Nephron progenitor cell (in vitro differentiated cells): Measurements from ENCODE around the gene MAT2B.
A peak's percentile ranks its signal among the peaks of the same experiment; 100 is the strongest.

Experiments
- DNase-seq: peaks from one replicate; pipeline ENCODE4 v3.0.0; 2021
- H3K27ac Mint-ChIP-seq: 2 replicates; pipeline ENCODE4 v1.8.0; 2021; ENCODE audit warnings: mild to moderate bottlenecking, moderate library complexity, mixed read lengths
- H3K27me3 Mint-ChIP-seq: 2 replicates; pipeline ENCODE4 v1.8.0; 2021; ENCODE audit warnings: mild to moderate bottlenecking, low read depth, mixed read lengths; ENCODE audit not compliant: poor library complexity
- H3K36me3 Mint-ChIP-seq: 2 replicates; pipeline ENCODE4 v1.8.0; 2021; ENCODE audit warnings: low read depth, mixed read lengths
- H3K4me1 Mint-ChIP-seq: 2 replicates; pipeline ENCODE4 v1.8.0; 2021; ENCODE audit warnings: mixed read lengths
- H3K4me3 Mint-ChIP-seq: 2 replicates; pipeline ENCODE4 v1.8.0; 2021; ENCODE audit warnings: mild to moderate bottlenecking, moderate library complexity, mixed read lengths
- H3K9me3 Mint-ChIP-seq: 2 replicates; pipeline ENCODE4 v1.8.0; 2021; ENCODE audit warnings: mild to moderate bottlenecking, moderate library complexity, mixed read lengths
- TF ChIP-seq, protein P1 (sequence below): fragments of 200-600 bp; sonication (generic); IDR thresholded peaks from 2 replicates; pipeline ENCODE4 v1.5.0; 2021; ENCODE audit warnings: antibody characterized with exemption

Gene MAT2B

DNA sequence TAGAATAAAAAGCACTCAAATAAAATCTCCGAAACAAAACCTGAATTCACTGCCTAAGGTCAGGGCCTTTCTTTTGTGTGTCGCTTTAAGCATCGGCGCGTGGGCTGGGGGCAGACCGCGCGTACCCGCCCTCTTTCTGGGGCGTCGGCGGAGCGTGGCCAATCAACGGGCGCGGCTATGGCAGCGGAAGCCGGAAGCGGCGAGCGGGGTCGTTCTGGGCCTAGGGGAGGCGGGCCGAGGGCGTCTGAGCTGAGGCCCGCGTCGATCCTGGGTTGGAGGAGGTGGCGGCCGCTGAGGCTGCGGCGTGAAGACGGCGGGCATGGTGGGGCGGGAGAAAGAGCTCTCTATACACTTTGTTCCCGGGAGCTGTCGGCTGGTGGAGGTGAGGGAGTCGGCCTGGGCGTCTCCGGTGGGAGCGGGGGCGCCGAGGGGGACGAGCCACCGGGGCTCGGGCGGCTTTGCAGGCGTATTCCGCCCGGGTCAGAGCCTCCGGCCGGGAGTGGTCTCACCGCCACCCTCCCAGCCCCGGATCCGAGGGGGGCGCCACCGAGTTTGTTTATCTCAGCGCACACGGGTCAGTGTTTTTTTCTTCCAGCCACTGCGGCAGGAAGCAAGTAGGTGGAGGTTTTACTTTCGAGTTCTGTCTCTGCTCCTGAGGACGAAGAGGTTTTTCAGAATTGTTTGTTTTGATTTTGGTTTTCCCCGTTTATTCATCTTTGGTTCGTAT is at the start of gene MAT2B:
Gene MAT2B (plus strand): TSS at position 252 of the 727 bp plus-strand sequence. CDS start 68 bp downstream, at position 320.
- peaks cover 46% of the 10 kb centered on the region for H3K4me1 Mint-ChIP-seq

DNA sequence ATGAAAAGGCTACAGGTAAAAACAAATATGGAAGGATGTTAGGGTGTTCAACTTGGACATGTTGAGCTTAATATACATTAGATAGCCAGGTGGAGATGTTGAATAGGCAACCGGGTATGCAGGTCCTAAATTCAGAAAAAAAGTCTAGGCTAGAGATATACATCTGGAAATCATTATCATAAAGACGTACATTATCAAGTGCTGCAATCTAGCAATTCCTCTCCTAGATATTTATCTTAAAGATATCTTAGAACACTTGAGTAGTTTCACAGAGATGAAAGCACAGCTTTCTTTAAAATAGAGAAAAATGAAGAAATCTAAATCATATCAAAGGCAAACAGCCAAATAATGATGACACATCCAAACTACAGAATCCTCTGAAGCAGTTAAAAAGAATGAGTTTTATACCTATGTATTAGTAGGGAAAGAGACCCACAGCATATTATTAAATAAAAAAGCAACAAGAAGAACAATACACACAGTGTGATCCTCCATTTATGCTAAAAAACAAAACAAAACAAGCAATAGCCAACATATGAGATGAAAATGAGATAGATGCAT is 49.3 kb upstream of the MAT2B start:
- no peak overlapping the region for H3K27ac Mint-ChIP-seq
- TF ChIP-seq, protein P1, sequence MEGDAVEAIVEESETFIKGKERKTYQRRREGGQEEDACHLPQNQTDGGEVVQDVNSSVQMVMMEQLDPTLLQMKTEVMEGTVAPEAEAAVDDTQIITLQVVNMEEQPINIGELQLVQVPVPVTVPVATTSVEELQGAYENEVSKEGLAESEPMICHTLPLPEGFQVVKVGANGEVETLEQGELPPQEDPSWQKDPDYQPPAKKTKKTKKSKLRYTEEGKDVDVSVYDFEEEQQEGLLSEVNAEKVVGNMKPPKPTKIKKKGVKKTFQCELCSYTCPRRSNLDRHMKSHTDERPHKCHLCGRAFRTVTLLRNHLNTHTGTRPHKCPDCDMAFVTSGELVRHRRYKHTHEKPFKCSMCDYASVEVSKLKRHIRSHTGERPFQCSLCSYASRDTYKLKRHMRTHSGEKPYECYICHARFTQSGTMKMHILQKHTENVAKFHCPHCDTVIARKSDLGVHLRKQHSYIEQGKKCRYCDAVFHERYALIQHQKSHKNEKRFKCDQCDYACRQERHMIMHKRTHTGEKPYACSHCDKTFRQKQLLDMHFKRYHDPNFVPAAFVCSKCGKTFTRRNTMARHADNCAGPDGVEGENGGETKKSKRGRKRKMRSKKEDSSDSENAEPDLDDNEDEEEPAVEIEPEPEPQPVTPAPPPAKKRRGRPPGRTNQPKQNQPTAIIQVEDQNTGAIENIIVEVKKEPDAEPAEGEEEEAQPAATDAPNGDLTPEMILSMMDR, result no peak
- peaks cover 40% of the 10 kb centered on the region for H3K4me1 Mint-ChIP-seq

More for the DNA sequence above, at the start of gene MAT2B:
- Mint-ChIP-seq H3K27ac (peak within 1 kb of the TSS; percentile 99), H3K36me3 (peaks cover 27% of the 10 kb centered on the region), H3K4me3 (peak within 1 kb of the TSS; percentile 98), H3K27me3 (no peaks in the 10 kb centered on the region), H3K9me3 (no peaks in the 10 kb centered on the region)
- peak; percentile 95 for DNase-seq
- TF ChIP-seq, protein P1, result peak; percentile 29

DNA sequence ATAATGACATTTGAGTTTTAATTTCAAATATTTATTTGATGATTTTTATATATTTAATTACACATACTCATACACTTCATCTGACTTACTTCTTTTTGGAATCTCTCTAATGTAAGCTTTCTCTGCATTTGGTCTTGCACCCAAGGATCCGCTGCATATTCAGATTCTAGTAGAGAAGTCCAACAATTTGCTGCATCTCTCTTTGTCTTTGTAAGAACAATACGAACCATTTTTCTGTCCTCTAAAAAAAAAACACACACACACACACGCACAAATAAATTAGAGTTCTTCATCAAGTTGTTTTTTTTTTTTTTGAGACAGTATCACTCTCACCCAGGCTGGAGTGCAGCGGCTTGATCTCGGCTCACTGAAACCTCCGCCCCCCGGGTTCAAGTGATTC is 48.6 kb upstream of the MAT2B start:
- no peak for DNase-seq
- Mint-ChIP-seq H3K36me3 (peaks cover 46% of the 10 kb centered on the region), H3K27ac (no peak overlapping the region), H3K4me1 (peaks cover 45% of the 10 kb centered on the region), H3K4me3 (peak overlapping the region; percentile 50), H3K27me3 (peaks cover 4% of the 10 kb centered on the region), H3K9me3 (peaks cover 3% of the 10 kb centered on the region)
- TF ChIP-seq, protein P1, result no peak

More for the DNA sequence above, 49.3 kb upstream of the MAT2B start:
- peaks cover 3% of the 10 kb centered on the region for H3K9me3 Mint-ChIP-seq
- peaks cover 52% of the 10 kb centered on the region for H3K36me3 Mint-ChIP-seq
- peaks cover 4% of the 10 kb centered on the region for H3K27me3 Mint-ChIP-seq
- H3K4me3 Mint-ChIP-seq, result peak overlapping the region; percentile 21
- no peak for DNase-seq

DNA sequence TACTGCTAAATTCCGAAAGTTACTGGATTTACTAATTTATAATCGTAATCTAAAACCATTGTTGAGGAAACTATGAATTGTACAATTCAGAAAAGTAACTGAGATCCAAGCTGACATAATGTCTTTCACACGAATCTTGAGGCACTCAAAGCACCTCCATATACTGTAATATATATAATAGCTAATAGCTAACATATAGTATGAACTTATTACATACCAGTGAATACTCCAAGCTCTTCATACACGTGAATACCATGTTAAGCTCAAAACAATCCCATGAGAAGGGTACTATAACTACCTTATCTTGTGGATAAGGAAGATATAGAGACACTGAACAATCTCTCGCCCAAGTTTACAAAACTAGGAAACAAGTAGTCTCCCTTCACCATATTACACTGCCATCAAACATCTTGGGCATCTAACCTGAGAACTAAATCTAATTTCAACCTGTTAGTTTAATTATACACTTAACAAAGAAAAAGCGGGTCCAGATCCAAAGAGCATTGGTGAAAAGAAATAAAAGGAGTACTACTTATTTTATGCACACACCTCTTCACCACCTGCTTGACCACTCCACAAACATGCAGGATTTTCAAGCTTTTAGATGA is 46.5 kb upstream of the MAT2B start:
- H3K36me3 Mint-ChIP-seq, result peaks cover 43% of the 10 kb centered on the region
- TF ChIP-seq, protein P1, result no peak
- H3K27ac Mint-ChIP-seq, result peak overlapping the region; percentile 100
- H3K4me3 Mint-ChIP-seq, result peak overlapping the region; percentile 95
- peaks cover 4% of the 10 kb centered on the region for H3K27me3 Mint-ChIP-seq
- no peak for DNase-seq
- peaks cover 3% of the 10 kb centered on the region for H3K9me3 Mint-ChIP-seq
- peaks cover 46% of the 10 kb centered on the region for H3K4me1 Mint-ChIP-seq

DNA sequence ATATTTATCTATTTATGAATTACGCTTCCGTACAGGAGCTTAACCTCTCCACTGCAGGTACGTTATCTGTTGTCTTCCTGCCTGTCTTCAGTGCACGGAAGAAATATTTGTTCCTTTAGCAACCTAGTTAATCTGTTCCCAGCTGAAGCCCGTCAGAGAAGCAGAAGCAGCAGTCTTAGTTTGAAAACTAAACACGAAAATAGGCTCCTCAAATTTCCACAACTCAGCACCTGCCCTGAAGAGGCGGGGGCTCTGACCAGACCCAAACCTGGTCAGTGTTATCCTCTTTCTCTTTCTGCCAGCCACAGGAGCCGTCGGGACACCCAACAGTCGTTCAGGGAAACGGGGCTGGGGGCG is 46.0 kb upstream of the MAT2B start:
- Mint-ChIP-seq H3K27me3 (peaks cover 4% of the 10 kb centered on the region), H3K4me3 (peak overlapping the region; percentile 95), H3K36me3 (peaks cover 46% of the 10 kb centered on the region), H3K9me3 (peaks cover 6% of the 10 kb centered on the region), H3K4me1 (peaks cover 46% of the 10 kb centered on the region), H3K27ac (peak overlapping the region; percentile 100)
- DNase-seq, result no peak
- TF ChIP-seq, protein P1, result no peak
